Dedifferentiated amniotic fluid mesenchymal stem cell (primary cell): Measurements from ENCODE around the gene HIPK1.

Experiments used
- DNase-seq: peaks from one replicate; pipeline ENCODE4 v3.0.0-alpha.2; 2016; ENCODE audit errors: extremely low spot score

Gene HIPK1

DNA sequence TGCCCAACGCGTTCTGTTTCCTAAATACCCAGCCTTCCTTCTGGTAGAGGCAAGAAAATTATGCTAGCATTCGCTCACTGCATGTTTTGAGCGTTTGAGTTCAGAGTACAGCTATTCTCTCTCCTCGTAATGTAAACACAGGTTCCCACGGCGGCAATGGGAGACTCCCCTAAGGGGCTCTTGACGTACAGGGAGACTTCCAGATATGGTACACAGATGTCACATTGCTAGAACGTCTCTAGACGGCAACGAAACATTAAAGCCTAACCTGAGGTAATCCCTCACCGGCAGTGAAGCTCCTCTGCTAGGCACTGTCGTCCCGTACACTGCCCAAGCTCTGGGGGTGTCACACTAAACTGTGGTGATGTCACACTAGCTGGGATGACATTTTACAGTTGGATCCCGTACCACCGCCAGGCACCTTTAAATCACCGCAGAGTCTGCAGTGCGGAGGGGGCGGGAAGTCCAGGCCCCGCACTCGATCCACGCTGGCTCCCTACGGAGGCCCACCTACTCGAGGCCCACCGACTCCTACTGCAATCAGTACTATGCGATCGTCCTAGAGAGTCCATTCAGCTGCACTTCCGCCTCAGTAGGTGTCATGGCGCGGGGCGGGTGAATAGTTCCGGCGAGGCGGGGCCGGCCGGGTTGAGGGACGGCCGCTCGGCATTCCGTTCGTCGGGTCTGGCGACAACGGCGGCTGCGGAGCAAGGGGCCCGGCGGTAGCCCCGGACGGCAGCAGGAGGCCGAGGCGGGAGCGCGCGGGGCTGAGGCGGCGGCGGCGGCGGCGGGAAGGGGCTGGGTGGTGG lies at the start of gene HIPK1:
TSS of gene HIPK1 (plus strand) at position 384 of the 809 bp plus-strand sequence.
- peak; percentile 85 for DNase-seq

DNA sequence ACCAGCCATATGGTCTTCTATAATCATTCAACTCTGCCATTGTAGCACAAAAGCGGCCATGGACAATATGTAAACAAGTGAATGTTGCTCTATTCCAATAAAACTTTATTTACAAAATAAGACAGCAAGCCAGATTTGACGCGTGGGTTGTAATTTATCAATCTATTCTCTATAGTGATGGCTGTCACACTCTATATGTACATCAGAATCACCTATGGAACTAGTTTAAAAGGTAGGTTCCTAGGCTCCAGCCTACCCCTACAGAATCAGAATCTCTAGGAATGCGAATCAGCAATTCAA lies 49.4 kb upstream of the HIPK1 start:
- DNase-seq, result no peak

GRCh38 chr1:113881661-113882060 lies 47.5 kb upstream of the HIPK1 start:
- DNase-seq, result no peak

DNA sequence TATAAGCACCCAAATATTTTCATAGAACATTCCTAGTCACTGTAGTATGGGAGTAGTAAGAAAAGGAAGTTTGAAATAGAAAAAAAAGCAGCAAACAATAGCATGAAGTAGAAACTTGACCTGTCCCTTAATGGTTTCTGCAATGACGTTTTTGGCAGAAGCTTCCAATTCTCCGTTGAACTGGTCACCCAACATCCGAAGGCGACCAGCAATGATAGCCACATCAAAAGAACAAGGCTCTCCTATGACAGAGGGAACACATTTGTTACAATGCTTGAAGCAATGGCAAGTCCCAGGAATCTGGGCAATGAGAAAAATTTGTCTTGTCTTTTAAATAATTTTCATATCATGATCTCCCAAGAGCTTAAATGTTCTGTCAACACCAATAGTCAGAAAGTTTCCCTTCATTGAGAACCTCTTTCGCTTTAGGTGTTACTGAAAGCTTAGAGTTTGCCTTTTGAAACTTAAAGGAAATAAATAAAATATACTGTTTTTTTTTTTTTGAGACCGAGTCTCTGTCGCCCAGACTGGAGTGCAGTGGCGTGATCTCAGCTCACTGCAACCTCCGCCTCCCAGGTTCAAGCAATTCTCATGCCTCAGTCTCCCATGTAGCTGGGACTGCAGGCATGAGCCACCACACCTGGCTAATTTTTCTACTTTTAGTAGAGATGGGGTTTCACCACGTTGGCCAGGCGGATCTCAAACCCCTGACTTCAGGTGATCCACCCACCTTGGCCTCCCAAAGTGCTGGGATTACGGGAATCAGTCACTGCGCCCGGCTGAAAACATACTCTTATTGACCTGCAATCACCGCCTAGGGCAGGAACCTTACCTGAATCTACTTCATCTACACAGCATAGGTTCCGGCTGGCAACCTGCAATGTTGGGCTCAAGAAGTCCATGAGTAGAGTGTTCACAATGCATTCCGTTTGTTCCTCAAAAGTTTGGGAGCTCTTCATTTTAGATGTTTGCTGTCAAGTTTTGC lies 42.4 kb upstream of the HIPK1 start:
- DNase-seq, result no peak

- no peak for DNase-seq
Measured at GRCh38 chr1:113887402-113888175, 41.5 kb upstream of the HIPK1 start, which contains the start of gene BCL2L15. BCL2L15 (minus strand) TSS chr1:113887581; CDS start chr1:113887375, 206 bp downstream.

- DNase-seq, result no peak
Measured at GRCh38 chr1:113890816-113891215, 38.3 kb upstream of the HIPK1 start.

- no peak for DNase-seq
Measured at GRCh38 chr1:113891631-113892220, 37.4 kb upstream of the HIPK1 start.

GRCh38 chr1:113893267-113893666 lies 35.9 kb upstream of the HIPK1 start:
- no peak for DNase-seq

DNA sequence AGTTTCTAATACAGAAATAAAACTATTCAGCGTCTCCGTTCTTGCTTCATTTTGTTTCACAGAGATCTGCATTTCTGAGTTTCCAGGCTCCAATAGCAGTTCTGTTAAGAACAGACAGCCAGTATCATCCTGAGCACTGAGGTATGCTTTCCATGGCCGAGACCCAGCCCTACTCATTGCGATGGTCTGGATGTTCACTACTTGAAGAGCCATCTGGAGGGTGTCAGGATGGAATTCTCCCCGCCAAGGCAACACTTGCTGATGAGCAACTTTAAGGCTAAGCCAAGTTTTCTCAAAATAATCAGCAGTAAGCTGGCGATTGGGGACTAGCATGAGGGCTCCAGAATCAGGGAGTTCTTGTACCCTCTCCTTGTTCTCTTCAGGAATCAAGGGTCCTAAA lies 34.0 kb upstream of the HIPK1 start:
- no peak for DNase-seq

DNA sequence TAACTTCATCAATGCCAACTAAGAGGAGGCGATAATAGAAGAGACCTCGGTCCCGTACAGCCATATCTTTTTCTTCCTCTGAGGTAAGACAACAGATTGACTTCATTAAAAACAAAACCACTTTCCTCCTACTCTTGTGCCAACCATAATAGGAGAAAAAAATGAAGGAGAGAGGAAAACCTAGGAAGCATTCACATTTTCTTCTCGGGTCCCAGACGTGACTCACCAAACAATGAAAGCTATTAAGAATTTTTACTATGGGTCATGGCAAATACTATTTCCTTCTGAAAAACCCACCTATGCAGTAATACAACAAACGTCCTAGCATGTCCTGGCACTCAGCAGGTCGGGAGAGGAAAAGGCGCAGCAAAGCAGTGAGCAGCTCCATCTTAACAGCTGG lies 33.2 kb upstream of the HIPK1 start:
- no peak for DNase-seq

DNA sequence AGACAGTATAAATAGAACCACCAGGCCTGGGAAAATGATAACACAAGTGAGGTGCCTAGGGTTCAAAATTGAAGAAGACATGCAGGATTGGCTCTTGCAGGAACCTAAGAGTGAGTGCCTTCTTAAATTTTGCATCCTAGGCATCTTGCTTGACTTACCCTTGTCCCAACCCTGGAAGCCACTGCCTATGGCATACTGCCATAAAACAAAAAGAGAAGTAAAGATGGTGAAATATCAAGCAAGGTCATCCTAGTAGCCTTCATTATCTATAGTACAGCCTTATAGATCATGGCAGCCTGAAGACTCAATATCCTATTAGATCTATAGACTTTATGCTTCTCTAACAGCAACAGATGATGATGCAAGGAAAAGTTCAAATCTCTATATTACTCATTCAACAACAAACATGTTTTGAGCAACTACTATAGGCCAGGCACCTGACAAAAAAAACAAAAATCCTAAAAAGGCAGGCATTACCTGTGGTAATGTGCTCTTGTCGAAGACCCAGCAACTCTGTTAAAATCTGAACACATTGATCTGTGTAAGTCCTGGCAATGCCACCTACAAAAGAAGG lies 30.8 kb upstream of the HIPK1 start:
- no peak for DNase-seq

GRCh38 chr1:113899111-113899510 lies 30.0 kb upstream of the HIPK1 start:
- peak; percentile 54 for DNase-seq

GRCh38 chr1:113901191-113901590 lies 27.9 kb upstream of the HIPK1 start:
- no peak for DNase-seq

DNA sequence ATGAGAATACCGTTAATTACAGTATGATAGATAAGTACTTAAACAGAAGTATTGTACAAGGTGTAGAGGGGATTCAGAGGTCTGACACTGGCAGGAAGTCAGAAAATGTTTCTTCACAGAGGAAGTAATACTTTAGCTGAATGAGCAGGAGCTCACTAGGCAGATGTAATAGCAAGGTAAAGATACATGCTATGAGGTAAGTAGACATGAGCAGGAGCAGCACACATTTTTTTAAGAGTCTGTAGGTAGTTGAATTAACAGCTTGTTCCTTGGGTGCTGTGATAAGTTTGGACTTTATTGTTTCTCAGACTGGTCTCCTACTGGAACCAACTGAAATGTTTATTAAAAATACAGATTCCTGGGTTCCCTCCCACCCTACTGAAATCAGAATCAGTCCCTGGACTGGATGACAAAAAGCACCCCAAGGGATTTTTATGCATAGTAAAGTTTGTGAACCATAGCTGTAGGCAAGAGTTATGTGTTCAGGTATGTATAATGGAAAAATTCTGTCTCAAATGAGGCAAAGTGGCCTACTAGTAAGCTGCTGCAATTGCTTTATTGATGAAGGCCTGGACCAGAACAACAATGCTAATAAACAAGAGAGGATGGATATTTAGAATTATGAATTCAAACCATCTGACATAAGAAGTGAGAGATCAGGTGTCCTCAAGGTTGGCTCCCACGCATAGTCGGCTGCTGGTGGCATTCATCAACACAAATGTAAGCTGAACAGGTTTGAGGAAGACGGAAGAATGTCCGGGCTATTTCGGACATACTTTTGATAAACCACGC lies 25.4 kb upstream of the HIPK1 start:
- no peak for DNase-seq

DNA sequence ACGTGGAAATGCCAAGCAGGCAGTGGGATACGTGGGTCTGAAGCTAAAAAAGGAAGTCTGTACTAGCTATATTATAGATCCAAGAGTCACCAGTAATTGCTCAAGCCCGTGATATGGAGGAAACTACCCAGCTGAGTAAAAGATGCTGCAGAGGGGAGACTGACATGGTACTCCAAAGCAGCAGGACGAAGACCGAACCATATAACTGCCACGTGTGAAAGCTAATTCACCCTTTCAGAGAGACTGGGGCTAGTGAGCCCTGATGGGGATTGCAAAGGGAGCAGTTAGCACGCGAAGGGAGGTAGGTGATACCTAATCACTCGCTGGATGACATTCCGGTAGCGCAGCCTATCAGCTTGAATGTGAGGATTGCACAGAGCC lies 24.8 kb upstream of the HIPK1 start:
- DNase-seq, result no peak

DNA sequence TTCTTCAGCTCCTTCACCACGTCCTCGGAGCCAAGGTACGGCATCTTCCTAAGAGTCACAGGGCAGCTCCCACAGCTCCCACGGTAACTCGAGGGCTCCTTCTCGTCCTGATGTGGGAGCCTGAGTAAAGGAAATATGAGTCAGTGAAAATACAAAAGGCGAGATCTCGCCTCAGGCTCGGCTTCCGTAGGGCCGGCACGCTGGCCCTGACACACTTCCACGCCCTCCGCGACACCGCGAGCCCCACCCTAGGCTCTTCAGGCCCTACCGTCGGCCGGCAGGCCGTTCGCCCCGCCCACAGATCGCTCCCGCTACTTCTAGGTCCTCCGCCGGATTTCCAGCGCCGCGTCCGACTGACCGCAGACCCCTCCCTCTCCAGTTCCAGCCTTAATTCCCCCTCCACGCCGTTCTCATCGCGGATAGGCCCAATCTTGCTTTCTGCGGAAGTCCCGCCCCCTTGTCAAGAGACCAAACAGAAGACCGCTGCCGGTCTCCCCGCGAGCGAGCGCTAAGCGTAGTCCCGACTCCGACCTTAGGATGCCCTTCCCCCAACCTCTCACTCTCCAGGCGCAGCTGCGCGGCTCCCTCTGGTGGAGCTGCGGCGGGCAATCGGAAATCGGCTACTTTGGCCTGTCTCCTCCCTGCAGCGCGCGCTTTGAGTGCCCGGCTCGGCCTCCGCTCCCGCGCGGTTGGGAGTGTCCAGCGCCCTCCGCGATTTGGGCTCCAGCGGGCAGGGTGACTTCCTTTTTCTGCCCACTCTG lies 24.3 kb upstream of the HIPK1 start, which contains the start of the genes AP4B1 and DCLRE1B:
TSS of gene AP4B1 (minus strand) at position 126 of the 761 bp plus-strand sequence. CDS start at position 44, 82 bp downstream.
TSS of gene DCLRE1B (plus strand) at position 653 of the 761 bp plus-strand sequence. CDS start 261 bp downstream, outside the sequence.
- peak; percentile 100 for DNase-seq

DNA sequence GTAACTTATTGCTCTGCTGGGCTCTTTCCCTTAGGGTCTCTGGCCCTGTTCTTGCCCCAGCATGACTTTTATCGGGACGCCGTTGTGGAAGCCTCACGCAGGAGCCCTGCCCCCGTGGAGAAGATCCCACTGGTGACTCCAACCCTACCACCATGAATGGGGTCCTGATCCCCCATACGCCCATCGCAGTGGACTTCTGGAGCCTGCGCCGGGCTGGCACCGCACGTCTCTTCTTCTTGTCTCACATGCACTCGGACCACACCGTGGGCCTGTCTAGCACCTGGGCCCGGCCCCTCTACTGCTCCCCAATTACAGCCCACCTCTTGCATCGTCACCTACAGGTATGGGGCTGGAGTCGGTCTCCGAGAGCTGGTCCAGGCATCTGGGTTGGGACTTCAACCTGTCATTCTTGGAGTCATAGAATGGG lies 23.7 kb upstream of the HIPK1 start:
- no peak for DNase-seq

DNA sequence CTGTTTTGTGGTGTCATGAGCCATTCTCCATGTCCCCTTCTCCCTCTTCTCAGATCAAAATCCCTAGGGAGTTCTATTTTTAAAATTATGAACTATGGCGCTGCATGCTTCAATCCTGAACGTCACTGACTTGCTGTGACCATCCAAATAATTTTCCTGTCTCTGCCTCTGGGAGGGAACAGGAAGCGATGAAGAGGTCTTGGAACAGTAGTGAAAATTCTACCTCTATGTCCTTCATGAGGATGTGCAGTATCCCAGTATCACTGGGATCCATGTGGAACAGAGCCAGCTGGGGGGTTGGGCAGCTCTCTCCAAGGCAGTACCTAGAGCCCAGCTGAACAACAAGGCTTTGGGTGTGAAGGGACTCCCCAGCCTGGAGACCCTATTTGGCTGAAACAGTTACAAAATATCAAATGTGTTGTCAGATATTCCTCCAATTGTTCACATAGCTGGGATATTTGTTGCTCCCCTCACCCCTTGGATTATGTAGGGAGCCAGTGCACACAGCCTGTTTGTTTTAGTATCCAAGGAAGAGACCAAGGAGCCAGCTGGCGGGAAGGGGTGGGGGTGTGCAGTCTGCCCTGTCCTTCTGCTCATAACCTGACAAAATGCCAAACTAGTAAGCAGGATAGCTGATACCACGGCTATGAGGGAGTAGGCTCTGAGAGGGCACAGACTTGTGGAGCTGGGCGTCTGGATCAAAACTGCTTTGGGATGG lies 16.4 kb upstream of the HIPK1 start:
- DNase-seq, result peak; percentile 20

DNA sequence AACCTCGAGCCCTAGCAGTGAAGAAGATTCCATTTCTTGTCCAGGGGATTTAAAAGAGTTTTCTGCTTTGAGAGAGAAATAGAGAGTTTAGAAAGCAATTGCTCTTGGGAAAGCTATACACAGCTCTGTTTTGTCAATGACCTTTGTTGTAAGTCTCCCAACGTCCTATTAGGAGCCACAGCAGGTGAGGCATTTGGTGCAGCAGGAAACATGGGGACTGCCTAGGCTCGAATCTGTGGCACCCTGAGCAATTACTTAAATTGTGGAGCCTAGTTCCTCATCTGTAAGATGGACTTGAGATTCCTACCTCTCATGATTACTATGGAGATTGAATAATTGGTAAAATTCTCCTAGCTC lies 15.8 kb upstream of the HIPK1 start:
- DNase-seq, result no peak
